ENCODE measurements around the gene CLEC2B.

The CLEC2B gene

DNA sequence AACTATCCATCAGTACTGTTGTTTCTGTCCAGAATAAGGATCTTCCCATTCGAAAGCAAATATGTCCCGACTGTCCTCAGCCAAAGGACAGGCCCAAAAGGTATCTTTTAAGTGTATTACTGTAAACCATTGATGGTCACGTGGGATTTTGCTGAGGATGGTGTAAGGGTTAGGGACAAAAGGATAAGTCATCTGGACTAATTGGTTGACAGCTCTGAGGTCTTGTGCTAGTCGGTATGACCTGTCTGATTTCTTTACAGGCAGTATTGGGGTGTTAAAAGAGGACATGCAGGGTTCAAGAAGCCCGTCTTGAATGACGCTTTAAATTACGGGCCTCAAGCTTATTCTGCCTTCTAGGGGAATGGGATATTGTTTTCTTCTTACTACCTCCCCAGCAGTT lies 38.6 kb upstream of the CLEC2B start:
- Histone ChIP-seq H3K4me1 (ENCODE audit: control insufficient read depth, insufficient read depth, low read length) (no peaks in the 10 kb centered on the region), H3K36me3 (ENCODE audit: control insufficient read depth in 2 of 2, insufficient read depth in 1 of 2, low read length in 2 of 2) (no peaks in the 10 kb centered on the region), H3K27ac (ENCODE audit: extremely low read depth, low read depth, low read length) (no peak overlapping the region), H3K9me3 (ENCODE audit: control insufficient read depth, insufficient read depth, low read depth, low read length) (no peaks in the 10 kb centered on the region), H3K4me3 (ENCODE audit: low read depth, low read length) (no peak overlapping the region)
- POLR2A ChIA-PET: no interaction called here
- TF ChIP-seq, protein P1, sequence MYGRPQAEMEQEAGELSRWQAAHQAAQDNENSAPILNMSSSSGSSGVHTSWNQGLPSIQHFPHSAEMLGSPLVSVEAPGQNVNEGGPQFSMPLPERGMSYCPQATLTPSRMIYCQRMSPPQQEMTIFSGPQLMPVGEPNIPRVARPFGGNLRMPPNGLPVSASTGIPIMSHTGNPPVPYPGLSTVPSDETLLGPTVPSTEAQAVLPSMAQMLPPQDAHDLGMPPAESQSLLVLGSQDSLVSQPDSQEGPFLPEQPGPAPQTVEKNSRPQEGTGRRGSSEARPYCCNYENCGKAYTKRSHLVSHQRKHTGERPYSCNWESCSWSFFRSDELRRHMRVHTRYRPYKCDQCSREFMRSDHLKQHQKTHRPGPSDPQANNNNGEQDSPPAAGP (tag by site-specific recombination; IDR thresholded peaks at IDR 0.05): no peak
- TF ChIP-seq ZNF175 (tag by site-specific recombination; IDR thresholded peaks at IDR 0.05): no peak
- no peak for TF ChIP-seq ZSCAN23 (tag by site-specific recombination; IDR thresholded peaks at IDR 0.05)
- no peak for TF ChIP-seq ZNF664 (tag by site-specific recombination; IDR thresholded peaks at IDR 0.05)
- TF ChIP-seq EGR2 (tag by site-specific recombination; IDR thresholded peaks at IDR 0.05; ENCODE audit: low read depth): no peak
- TF ChIP-seq, protein P2, sequence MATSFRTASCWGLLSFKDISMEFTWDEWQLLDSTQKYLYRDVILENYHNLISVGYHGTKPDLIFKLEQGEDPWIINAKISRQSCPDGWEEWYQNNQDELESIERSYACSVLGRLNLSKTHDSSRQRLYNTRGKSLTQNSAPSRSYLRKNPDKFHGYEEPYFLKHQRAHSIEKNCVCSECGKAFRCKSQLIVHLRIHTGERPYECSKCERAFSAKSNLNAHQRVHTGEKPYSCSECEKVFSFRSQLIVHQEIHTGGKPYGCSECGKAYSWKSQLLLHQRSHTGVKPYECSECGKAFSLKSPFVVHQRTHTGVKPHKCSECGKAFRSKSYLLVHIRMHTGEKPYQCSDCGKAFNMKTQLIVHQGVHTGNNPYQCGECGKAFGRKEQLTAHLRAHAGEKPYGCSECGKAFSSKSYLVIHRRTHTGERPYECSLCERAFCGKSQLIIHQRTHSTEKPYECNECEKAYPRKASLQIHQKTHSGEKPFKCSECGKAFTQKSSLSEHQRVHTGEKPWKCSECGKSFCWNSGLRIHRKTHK (tag by site-specific recombination; IDR thresholded peaks at IDR 0.05): no peak
- TF ChIP-seq ZFP69B (tag by site-specific recombination; IDR thresholded peaks at IDR 0.05): no peak
- TF ChIP-seq, protein P3, sequence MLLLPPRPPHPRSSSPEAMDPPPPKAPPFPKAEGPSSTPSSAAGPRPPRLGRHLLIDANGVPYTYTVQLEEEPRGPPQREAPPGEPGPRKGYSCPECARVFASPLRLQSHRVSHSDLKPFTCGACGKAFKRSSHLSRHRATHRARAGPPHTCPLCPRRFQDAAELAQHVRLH (tag by site-specific recombination; IDR thresholded peaks at IDR 0.05): no peak
- TF ChIP-seq ZNF585B (tag by site-specific recombination; IDR thresholded peaks at IDR 0.05): no peak
- no peak for TF ChIP-seq KLF9 (tag by site-specific recombination; IDR thresholded peaks at IDR 0.05; ENCODE audit: low read depth)
- TF ChIP-seq ZBTB7A (tag by site-specific recombination; IDR thresholded peaks at IDR 0.05; ENCODE audit: low read depth): no peak
- TF ChIP-seq ZNF629 (tag by site-specific recombination; IDR thresholded peaks at IDR 0.05): no peak
- CTCF ChIA-PET: interaction anchor here (0.6 to 1.3 kb wide), 2 partner anchors 76 to 158 kb away, joined by 3 read pairs; no protein-coding TSS in a partner anchor

DNA sequence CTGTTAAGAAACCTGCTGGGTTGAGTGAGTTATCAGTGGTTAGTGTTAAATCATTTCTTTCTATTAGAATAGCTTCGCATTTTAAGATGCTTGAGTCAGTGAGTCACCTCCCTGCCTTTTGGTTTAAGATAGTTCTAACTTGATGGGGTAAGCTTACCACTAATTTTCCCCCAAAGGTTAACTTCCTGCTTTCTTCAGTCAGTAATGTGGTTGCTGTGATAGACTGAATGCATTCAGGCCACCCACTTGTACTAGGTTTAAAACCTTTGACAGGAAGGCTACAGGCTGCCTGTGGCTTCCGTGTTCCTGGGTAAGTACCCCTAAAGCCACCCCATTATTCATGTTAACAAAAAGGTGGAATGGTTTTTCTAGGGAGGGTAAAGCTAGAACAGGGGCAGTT lies 37.7 kb upstream of the CLEC2B start:
- ChIA-PET POLR2A (no interaction called here), CTCF (interaction anchor here (1.2 kb wide), 1 partner anchor 11 kb away, joined by 3 read pairs; no protein-coding TSS in a partner anchor)
- Histone ChIP-seq H3K36me3 (ENCODE audit: control insufficient read depth in 2 of 2, insufficient read depth in 1 of 2, low read length in 2 of 2) (no peaks in the 10 kb centered on the region), H3K9me3 (ENCODE audit: control insufficient read depth, insufficient read depth, low read depth, low read length) (no peaks in the 10 kb centered on the region), H3K4me3 (ENCODE audit: low read depth, low read length) (no peak overlapping the region), H3K27ac (ENCODE audit: extremely low read depth, low read depth, low read length) (no peak overlapping the region), H3K4me1 (ENCODE audit: control insufficient read depth, insufficient read depth, low read length) (no peaks in the 10 kb centered on the region)
- TF ChIP-seq BCL11B (tag by site-specific recombination; IDR thresholded peaks at IDR 0.05; ENCODE audit: low read depth) (no peak), ZNF426 (tag by site-specific recombination; IDR thresholded peaks at IDR 0.05) (no peak), ZNF785 (tag by site-specific recombination; IDR thresholded peaks at IDR 0.05) (no peak), ZNF274 (IDR thresholded peaks at IDR 0.05; ENCODE audit: low read length) (no peak), ZNF274 (tag by site-specific recombination; IDR thresholded peaks at IDR 0.05; ENCODE audit: borderline replicate concordance) (no peak), ZBTB7A (tag by site-specific recombination; IDR thresholded peaks at IDR 0.05; ENCODE audit: low read depth) (no peak), HOXA7 (CRISPR knock-in tag; IDR thresholded peaks at IDR 0.05; ENCODE audit: borderline replicate concordance) (no peak), ZNF747 (tag by site-specific recombination; IDR thresholded peaks at IDR 0.05) (no peak), ZNF768 (tag by site-specific recombination; IDR thresholded peaks at IDR 0.05) (no peak), ZNF555 (tag by site-specific recombination; conservative IDR thresholded peaks at IDR 0.05) (no peak), ZNF140 (tag by site-specific recombination; IDR thresholded peaks at IDR 0.05) (no peak), ZSCAN16 (tag by site-specific recombination; IDR thresholded peaks at IDR 0.05) (no peak), ZFP69B (tag by site-specific recombination; IDR thresholded peaks at IDR 0.05) (no peak), ZNF561 (tag by site-specific recombination; IDR thresholded peaks at IDR 0.05; ENCODE audit: borderline replicate concordance) (no peak), ZNF433 (tag by site-specific recombination; IDR thresholded peaks at IDR 0.05; ENCODE audit: low read depth) (no peak)
- TF ChIP-seq, protein P4, sequence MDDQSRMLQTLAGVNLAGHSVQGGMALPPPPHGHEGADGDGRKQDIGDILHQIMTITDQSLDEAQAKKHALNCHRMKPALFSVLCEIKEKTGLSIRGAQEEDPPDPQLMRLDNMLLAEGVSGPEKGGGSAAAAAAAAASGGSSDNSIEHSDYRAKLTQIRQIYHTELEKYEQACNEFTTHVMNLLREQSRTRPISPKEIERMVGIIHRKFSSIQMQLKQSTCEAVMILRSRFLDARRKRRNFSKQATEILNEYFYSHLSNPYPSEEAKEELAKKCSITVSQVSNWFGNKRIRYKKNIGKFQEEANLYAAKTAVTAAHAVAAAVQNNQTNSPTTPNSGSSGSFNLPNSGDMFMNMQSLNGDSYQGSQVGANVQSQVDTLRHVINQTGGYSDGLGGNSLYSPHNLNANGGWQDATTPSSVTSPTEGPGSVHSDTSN (CRISPR knock-in tag; IDR thresholded peaks at IDR 0.05): no peak
